GM23338 (cell line): ENCODE data around the gene NTM. TPM values are rescaled to one million over a fixed set of nuclear protein-coding genes. Genes with fewer than 3 reads are reported as not detected.

Source experiments
- ATAC-seq: fragments of 200-7000 bp; cut with Tn5 transposase; 3 replicates; pipeline ENCODE4 v1.9.1; 2020
- DNase-seq: peaks from one replicate; pipeline ENCODE4 v3.0.0-alpha.2; 2015; ENCODE audit warnings: low spot score
- H2AFZ ChIP-seq: fragments of 200-600 bp; sonication (generic); 2 replicates; pipeline ENCODE4 v1.8.0; 2016; ENCODE audit warnings: antibody characterized with exemption, mild to moderate bottlenecking, moderate library complexity
- H3F3A ChIP-seq: fragments of 200-600 bp; sonication (generic); replicated peaks from 2 replicates; pipeline ENCODE4 v1.8.0; 2017; ENCODE audit warnings: antibody characterized with exemption, mixed run types, low read depth
- H3K27ac ChIP-seq: fragments of 200-600 bp; sonication (generic); 2 replicates; pipeline ENCODE4 v1.6.1; 2016; ENCODE audit warnings: low read depth
- H3K27me3 ChIP-seq: fragments of 200-600 bp; sonication (generic); 2 replicates; pipeline ENCODE4 v1.8.0; 2016; ENCODE audit warnings: mild to moderate bottlenecking, mixed run types, moderate library complexity; ENCODE audit not compliant: insufficient read depth
- H3K36me3 ChIP-seq: fragments of 200-600 bp; sonication (generic); 2 replicates; pipeline ENCODE4 v1.8.0; 2016; ENCODE audit warnings: mild to moderate bottlenecking; ENCODE audit not compliant: insufficient read depth
- H3K4me1 ChIP-seq: fragments of 200-600 bp; sonication (generic); 2 replicates; pipeline ENCODE4 v1.8.0; 2016; ENCODE audit warnings: mild to moderate bottlenecking, moderate library complexity; ENCODE audit not compliant: insufficient read depth
- H3K4me2 ChIP-seq: fragments of 200-600 bp; sonication (generic); 2 replicates; pipeline ENCODE4 v1.7.1; 2017; ENCODE audit warnings: mixed run types
- H3K4me3 ChIP-seq: fragments of 200-600 bp; sonication (generic); 2 replicates; pipeline ENCODE4 v1.6.1; 2016; ENCODE audit warnings: mixed run types
- H3K79me2 ChIP-seq: fragments of 200-600 bp; sonication (generic); replicated peaks from 2 replicates; pipeline ENCODE4 v1.8.0; 2017; ENCODE audit warnings: mild to moderate bottlenecking; ENCODE audit not compliant: insufficient read depth
- H3K9me2 ChIP-seq: fragments of 200-600 bp; sonication (generic); 2 replicates; pipeline ENCODE4 v1.8.0; 2017; ENCODE audit not compliant: insufficient read depth
- H4K20me1 ChIP-seq: fragments of 200-600 bp; sonication (generic); replicated peaks from 2 replicates; pipeline ENCODE4 v1.8.0; 2017; ENCODE audit warnings: mild to moderate bottlenecking; ENCODE audit not compliant: insufficient read depth
- H3K27ac Mint-ChIP-seq: 2 replicates; pipeline ENCODE4 v1.8.0; 2020; ENCODE audit warnings: inconsistent platforms, mild to moderate bottlenecking, moderate library complexity, mixed read lengths
- H3K27me3 Mint-ChIP-seq: 3 replicates; pipeline ENCODE4 v1.8.0; 2022; ENCODE audit warnings: low read depth, mild to moderate bottlenecking, moderate library complexity, mixed read lengths, inconsistent platforms; ENCODE audit not compliant: insufficient read depth, poor library complexity
- H3K36me3 Mint-ChIP-seq: 3 replicates; pipeline ENCODE4 v1.8.0; 2021; ENCODE audit warnings: low read depth, mild to moderate bottlenecking, inconsistent platforms, moderate library complexity, mixed read lengths
- H3K4me1 Mint-ChIP-seq: 3 replicates; pipeline ENCODE4 v1.8.0; 2020; ENCODE audit warnings: mild to moderate bottlenecking, inconsistent platforms, mixed read lengths
- H3K4me3 Mint-ChIP-seq: 3 replicates; pipeline ENCODE4 v1.8.0; 2021; ENCODE audit warnings: moderate library complexity, mild to moderate bottlenecking, inconsistent platforms, mixed read lengths
- H3K9me3 Mint-ChIP-seq: 3 replicates; pipeline ENCODE4 v1.8.0; 2020; ENCODE audit warnings: moderate library complexity, mild to moderate bottlenecking, inconsistent platforms, mixed read lengths
- CREB1 ChIP-seq: fragments of 250-450 bp; sonication (Bioruptor Pico); IDR thresholded peaks from 2 replicates; pipeline ENCODE4 v1.5.0; 2020; ENCODE audit warnings: low read depth, mild to moderate bottlenecking, moderate library complexity
- CTCF ChIP-seq, 2 experiments: fragments of 200-600 bp in 1 of 2; sonication (generic) in 1 of 2; conservative IDR thresholded peaks; 2 replicates each; pipeline versions ENCODE4 v1.5.1 to v1.6.1; 2016 to 2017; ENCODE audit warnings: antibody characterized with exemption in 2 of 2, low read depth in 2 of 2, mild to moderate bottlenecking in 2 of 2, moderate library complexity in 1 of 2
- ETS1 ChIP-seq: IDR thresholded peaks from 2 replicates; pipeline ENCODE4 v1.6.1; 2016; ENCODE audit warnings: antibody characterized with exemption
- EZH2 ChIP-seq: fragments of 200-600 bp; sonication (generic); IDR thresholded peaks from one replicate; pipeline ENCODE4 v1.8.0; 2017; ENCODE audit warnings: antibody characterized with exemption, mild to moderate bottlenecking, low read depth; ENCODE audit not compliant: unreplicated experiment
- EZH2phosphoT487 ChIP-seq: fragments of 200-600 bp; sonication (generic); IDR thresholded peaks from one replicate; pipeline ENCODE4 v1.8.1; 2018; ENCODE audit warnings: antibody characterized with exemption; ENCODE audit not compliant: unreplicated experiment
- JUNB ChIP-seq: IDR thresholded peaks from one replicate; pipeline ENCODE4 v1.6.1; 2016; ENCODE audit warnings: antibody characterized with exemption; ENCODE audit not compliant: unreplicated experiment
- NANOG ChIP-seq: IDR thresholded peaks from 2 replicates; pipeline ENCODE4 v1.6.1; 2016; ENCODE audit warnings: antibody characterized with exemption, borderline replicate concordance
- POLR2AphosphoS5 ChIP-seq: IDR thresholded peaks from 2 replicates; pipeline ENCODE4 v1.6.1; 2016; ENCODE audit warnings: antibody characterized with exemption, low read depth
- REST ChIP-seq: IDR thresholded peaks from one replicate; pipeline ENCODE4 v1.6.1; 2018; ENCODE audit warnings: antibody characterized with exemption; ENCODE audit not compliant: unreplicated experiment
- STAT1 ChIP-seq: IDR thresholded peaks from one replicate; pipeline ENCODE4 v1.6.1; 2016; ENCODE audit warnings: antibody characterized with exemption; ENCODE audit not compliant: unreplicated experiment
- ZNF114 ChIP-seq: fragments of 250-450 bp; sonication (Bioruptor Pico); IDR thresholded peaks from 2 replicates; pipeline ENCODE4 v1.5.0; 2020; ENCODE audit warnings: mild to moderate bottlenecking, moderate library complexity
- ZNF331 ChIP-seq: fragments of 250-450 bp; sonication (Bioruptor Pico); IDR thresholded peaks from 2 replicates; pipeline ENCODE4 v1.5.0; 2020; ENCODE audit warnings: low read depth, mild to moderate bottlenecking, moderate library complexity
- ZNF462 ChIP-seq: fragments of 250-450 bp; sonication (Bioruptor Pico); IDR thresholded peaks from 2 replicates; pipeline ENCODE4 v1.5.0; 2020; ENCODE audit warnings: mild to moderate bottlenecking, moderate library complexity
- polyA plus RNA-seq: library from polyadenylated mRNA; unstranded; fragments of >200 nt; fragmentation: Nextera tagmentation; extraction: Ambion mirVana; gene quantifications from 2 replicates; pipeline ENCODE4 v1.2.1, GENCODE V29; 2016
- total RNA-seq: library from RNA; depleted of rRNA; stranded (reverse); fragments of >200 nt; shearing (Covaris generic); gene quantifications from 2 replicates; pipeline ENCODE4 v1.2.3, GENCODE V29; 2014

Gene NTM
- total and polyA plus RNA-seq, 2 experiments from 2014 or later: 10.6 to 14.6 TPM

- H3K79me2 ChIP-seq: no peaks in the 10 kb centered on the region
- no peaks in the 10 kb centered on the region for H3K36me3 Mint-ChIP-seq
- H3K27me3 ChIP-seq: no peaks in the 10 kb centered on the region
- H3K9me2 ChIP-seq: 0 out of 2 replicates have a peak, but pooled peaks cover 3% of the 10 kb centered on the region
- DNase-seq (no peak), ATAC-seq (no peak)
- no peak overlapping the region for H3K4me3 Mint-ChIP-seq
- no peak overlapping the region for H2AFZ ChIP-seq
- no peaks in the 10 kb centered on the region; the same call in 2 of the 3 replicates for H3K9me3 Mint-ChIP-seq
- peaks cover 53% of the 10 kb centered on the region for H3K4me1 Mint-ChIP-seq
- TF ChIP-seq CTCF (conservative IDR thresholded peaks at IDR 0.05; ENCODE audit: low read depth in 2 of 2) (no peak), JUNB (no peak), EZH2phosphoT487 (no peak), EZH2 (no peak), ZNF462 (CRISPR knock-in tag) (no peak), ZNF114 (no peak), REST (no peak), CREB1 (CRISPR knock-in tag) (no peak), STAT1 (no peak), ZNF331 (CRISPR knock-in tag) (no peak), POLR2AphosphoS5 (no peak), ETS1 (no peak), NANOG (no peak)
- H3K4me3 ChIP-seq: no peak overlapping the region
- H3F3A ChIP-seq: no peaks in the 10 kb centered on the region
- peaks cover 25% of the 10 kb centered on the region; the same call in 1 of the 2 replicates for H3K4me1 ChIP-seq
- no peak overlapping the region for H3K27ac Mint-ChIP-seq
- H3K27ac ChIP-seq: no peak overlapping the region
- no peaks in the 10 kb centered on the region for H4K20me1 ChIP-seq
- no peaks in the 10 kb centered on the region for H3K36me3 ChIP-seq
- H3K27me3 Mint-ChIP-seq: peaks cover 9% of the 10 kb centered on the region
- no peak overlapping the region for H3K4me2 ChIP-seq
Measured at GRCh38 chr11:131588057-131588456, 217.6 kb downstream of the NTM start.
